OCI-LY3 (cell line): ENCODE results near the gene GALNT2.

Experiments
- CTCF ChIP-seq: fragments of 200-600, 300-600 bp; sonication (generic); IDR thresholded peaks from 2 replicates; pipeline ENCODE4 v1.5.1; 2014; ENCODE audit warnings: antibody characterized with exemption, low read length, low read depth
- EZH2phosphoT487 ChIP-seq: fragments of 200-600 bp; shearing (Covaris generic); IDR thresholded peaks from 2 replicates; pipeline ENCODE4 v1.6.1; 2018; ENCODE audit warnings: antibody characterized with exemption, mixed run types, low read depth

- TF ChIP-seq EZH2phosphoT487 (no peak), CTCF (no peak)
These were observed 16.0 kb downstream of the GALNT2 start for GRCh38 chr1:230083053-230083452.
